Common myeloid progenitor, CD34-positive (primary cell): ENCODE measurements around the gene POM121.
"Not testable (repeated sequence)": the region's sequence is repeated elsewhere in the genome, so short reads cannot be mapped to it uniquely, and the experiment has no call there.

Experiments
- CTCF ChIA-PET: fragments of 350-600 bp; sonication (Branson Sonifier 250); formaldehyde crosslinking; loops from one replicate; lab custom pipeline; 2021; ENCODE audit warnings: antibody characterized with exemption; lab: Charles Lee
- POLR2A ChIA-PET: fragments of 350-600 bp; sonication (Branson Sonifier 250); formaldehyde crosslinking; loops from one replicate; lab custom pipeline; 2021; ENCODE audit warnings: antibody characterized with exemption; lab: Charles Lee
- DNase-seq, 3 donors: peaks; one replicate each; pipeline versions ENCODE4 v3.0.0 to v3.0.0-alpha.2; 2013
- H3K27ac ChIP-seq, 2 experiments: 1 replicate in 1 of 2; 2 replicates in 1 of 2; pipeline ENCODE4 v1.7.0; 2013; ENCODE audit warnings: inconsistent platforms in 2 of 2, low read length in 2 of 2, mild to moderate bottlenecking in 2 of 2, low read depth in 1 of 2, moderate library complexity in 1 of 2; ENCODE audit not compliant: severe bottlenecking in 2 of 2, insufficient read depth in 1 of 2, poor library complexity in 1 of 2
- H3K27me3 ChIP-seq, 5 experiments: replicated peaks in 2 of 5; 1 replicate in 3 of 5; 2 replicates in 2 of 5; pipeline versions ENCODE4 v1.6.1 to v1.7.0; 2013; ENCODE audit warnings: low read length in 4 of 5, mild to moderate bottlenecking in 2 of 5, moderate library complexity in 2 of 5, inconsistent platforms in 1 of 5; ENCODE audit not compliant: insufficient read depth in 5 of 5, control insufficient read depth in 4 of 5
- H3K36me3 ChIP-seq, 4 experiments: 1 replicate in 2 of 4; 2 replicates in 2 of 4; pipeline versions ENCODE4 v1.6.1 to v1.7.0; 2013; ENCODE audit warnings: low read length in 3 of 4, control low read depth in 1 of 4, mild to moderate bottlenecking in 1 of 4; ENCODE audit not compliant: control insufficient read depth in 4 of 4, insufficient read depth in 4 of 4
- H3K4me1 ChIP-seq, 4 experiments: 1 replicate in 3 of 4; 2 replicates in 1 of 4; pipeline versions ENCODE4 v1.6.1 to v1.7.1; 2013; ENCODE audit warnings: low read length in 3 of 4, mild to moderate bottlenecking in 3 of 4, control low read depth in 1 of 4, inconsistent platforms in 1 of 4, moderate library complexity in 1 of 4; ENCODE audit not compliant: control insufficient read depth in 4 of 4, insufficient read depth in 4 of 4; ENCODE audit errors: control extremely low read depth in 1 of 4
- H3K4me3 ChIP-seq, 7 experiments: 1 replicate in 4 of 7; 2 replicates in 3 of 7; pipeline versions ENCODE4 v1.5.1 to v1.7.0; 2013; ENCODE audit warnings: mild to moderate bottlenecking in 7 of 7, low read length in 6 of 7, moderate library complexity in 6 of 7, inconsistent platforms in 2 of 7, low read depth in 2 of 7, control low read depth in 1 of 7; ENCODE audit not compliant: insufficient read depth in 4 of 7, control insufficient read depth in 1 of 7; ENCODE audit errors: extremely low read depth in 1 of 7
- H3K9me3 ChIP-seq, 5 experiments: 1 replicate in 4 of 5; 2 replicates in 1 of 5; pipeline versions ENCODE4 v1.6.1 to v1.7.1; 2013; ENCODE audit warnings: low read length in 4 of 5, mild to moderate bottlenecking in 2 of 5, inconsistent platforms in 1 of 5, low read depth in 1 of 5, moderate library complexity in 1 of 5; ENCODE audit not compliant: control insufficient read depth in 4 of 5, insufficient read depth in 2 of 5; ENCODE audit errors: control extremely low read depth in 1 of 5
- WGBS: methylation state at CpG from one replicate; pipeline ENCODE4 v1.1.5; 2013; ENCODE audit not compliant: insufficient coverage; 5-methylcytosine and 5-hydroxymethylcytosine counted together

The POM121 gene

DNA sequence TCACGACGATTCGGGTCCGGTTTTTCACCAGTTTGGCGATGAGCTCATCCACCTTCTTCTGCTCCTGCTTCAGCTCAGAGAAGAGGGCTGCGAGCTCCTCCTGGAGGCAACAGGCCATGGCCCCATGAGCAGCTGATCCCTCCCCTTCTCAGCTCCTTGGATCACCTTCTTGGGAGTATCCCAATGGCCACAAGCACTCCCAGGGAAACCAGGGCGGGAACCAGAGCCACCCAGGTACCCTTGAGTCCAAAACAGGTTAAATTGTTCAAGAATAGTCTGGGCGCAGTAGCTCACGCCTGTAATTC lies 36.4 kb downstream of the POM121 start:
- no CpG with 5 or more reads among the region's 9 CpGs for WGBS
- DNase-seq, H3K9me3 ChIP-seq, H3K27me3 ChIP-seq, H3K36me3 ChIP-seq, H3K4me3 ChIP-seq, H3K27ac ChIP-seq, POLR2A ChIA-PET, H3K4me1 ChIP-seq, CTCF ChIA-PET: not testable (repeated sequence)

DNA sequence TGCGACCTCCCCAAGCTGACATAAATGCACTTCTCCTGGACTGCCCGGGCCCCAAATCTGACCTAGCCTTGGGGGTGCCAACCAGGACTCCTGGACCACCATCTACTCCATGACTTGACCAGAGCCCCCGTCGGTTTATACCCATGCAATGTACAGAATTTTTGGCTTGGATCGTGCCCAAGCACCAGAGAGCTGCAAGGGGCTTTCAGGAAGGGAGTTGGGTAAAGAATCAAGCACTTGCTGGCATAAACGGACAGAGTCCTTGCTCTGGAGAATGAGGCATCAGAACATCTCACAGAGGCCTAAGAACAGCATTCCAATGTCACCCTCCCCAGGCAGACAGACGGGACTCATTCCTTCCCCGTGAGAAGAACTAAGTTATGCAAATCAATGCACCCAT lies 38.2 kb downstream of the POM121 start:
- no CpG with 5 or more reads among the region's 8 CpGs for WGBS
- H3K4me1 ChIP-seq, POLR2A ChIA-PET, CTCF ChIA-PET, DNase-seq, H3K27me3 ChIP-seq, H3K27ac ChIP-seq, H3K36me3 ChIP-seq, H3K9me3 ChIP-seq, H3K4me3 ChIP-seq: not testable (repeated sequence)

DNA sequence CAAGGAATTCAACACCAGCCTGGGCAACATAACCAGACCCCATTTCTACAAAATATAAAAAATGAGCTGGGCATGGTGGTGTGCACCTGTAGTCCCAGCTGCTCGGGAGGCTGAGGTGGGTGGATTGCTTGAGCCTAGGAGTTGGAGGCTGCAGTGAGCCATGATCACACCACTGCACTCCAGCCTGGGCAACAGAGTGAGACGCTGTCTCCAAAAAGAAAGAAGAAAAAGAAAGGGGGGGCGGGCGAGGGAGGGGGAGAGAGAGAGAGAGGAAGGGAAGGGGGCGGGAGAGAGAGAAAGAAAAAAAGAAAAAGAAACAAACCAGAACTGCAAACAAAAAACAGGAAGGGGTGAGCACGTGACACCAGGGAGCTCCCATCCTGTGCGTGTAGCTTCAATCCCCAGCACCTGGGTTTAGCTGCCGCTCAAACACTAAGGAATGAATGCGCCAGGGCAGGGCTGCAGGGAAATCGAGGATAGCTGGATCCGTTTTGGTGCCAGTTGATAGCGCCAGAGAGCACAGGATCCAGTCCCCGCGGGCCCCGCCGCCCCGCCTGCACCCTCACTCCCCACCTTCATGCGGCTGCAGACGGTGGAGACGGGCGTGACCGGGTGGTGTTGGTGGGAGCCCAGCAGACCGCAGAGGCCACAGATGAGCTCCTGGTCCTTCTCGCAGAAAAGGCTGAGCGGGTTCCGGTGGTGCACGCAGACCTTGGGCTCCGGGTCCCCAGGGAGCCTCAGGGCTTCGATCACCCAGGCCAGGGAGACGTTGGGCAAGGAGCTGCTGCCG lies 40.5 kb downstream of the POM121 start:
- CTCF ChIA-PET, H3K36me3 ChIP-seq, H3K4me1 ChIP-seq, H3K27ac ChIP-seq, H3K4me3 ChIP-seq, H3K9me3 ChIP-seq, POLR2A ChIA-PET, DNase-seq, H3K27me3 ChIP-seq: not testable (repeated sequence)
- no CpG with 5 or more reads among the region's 31 CpGs for WGBS

DNA sequence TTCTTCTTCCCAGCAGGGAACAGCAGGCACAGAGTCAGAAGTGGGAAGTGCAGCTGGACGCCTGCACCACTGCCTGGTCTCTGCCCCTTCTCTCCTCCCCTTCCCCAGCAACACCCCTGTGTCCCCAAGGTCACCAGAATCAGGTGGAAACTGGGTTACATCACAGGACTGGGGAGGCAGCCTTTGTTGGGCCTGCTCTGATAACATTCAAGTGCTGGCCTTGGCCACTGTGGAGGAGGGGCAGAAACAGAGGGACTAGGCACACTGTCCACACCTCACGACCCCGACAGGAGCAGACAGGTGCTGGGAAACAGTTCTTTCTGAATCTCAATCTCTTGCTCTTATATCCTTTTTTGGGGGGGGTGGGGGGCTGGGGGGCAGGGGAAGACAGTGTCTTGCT lies 42.0 kb downstream of the POM121 start:
- H3K36me3 ChIP-seq, POLR2A ChIA-PET, H3K4me1 ChIP-seq, H3K27ac ChIP-seq, H3K4me3 ChIP-seq, DNase-seq, CTCF ChIA-PET, H3K27me3 ChIP-seq, H3K9me3 ChIP-seq: not testable (repeated sequence)
- WGBS, result 100% methylated on average over 1 of the region's 3 CpGs

DNA sequence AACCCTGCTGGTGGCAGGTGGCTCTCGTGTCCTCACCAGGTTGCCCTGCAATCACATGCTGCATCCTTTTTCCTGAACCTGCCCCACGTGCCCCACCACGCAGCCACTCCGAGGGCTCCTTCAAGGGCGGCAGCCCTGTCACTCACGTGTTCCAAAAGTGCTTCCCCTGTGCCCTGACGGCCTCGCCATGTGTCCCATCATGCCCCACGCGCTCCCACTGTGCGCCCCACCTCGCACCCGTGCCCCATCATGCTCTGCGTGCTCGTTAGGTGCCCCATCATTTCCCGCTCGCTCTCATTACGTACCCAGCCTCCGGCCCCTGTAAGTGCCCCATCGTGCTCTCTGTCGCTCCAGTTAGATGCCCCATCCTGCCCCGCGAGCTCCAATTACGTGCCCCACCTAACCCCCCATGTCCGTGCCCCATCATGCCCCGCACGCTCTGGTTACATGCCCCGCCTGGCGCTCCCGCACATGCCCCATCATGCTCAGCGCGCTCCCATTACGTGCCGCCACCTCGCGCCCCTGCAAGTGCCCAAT lies 44.2 kb downstream of the POM121 start, which contains the start of gene TRIM74:
Gene TRIM74 (minus strand): TSS at position 487 of the 537 bp plus-strand sequence. CDS start 3,309 bp downstream, outside the sequence.
- CTCF ChIA-PET, H3K4me3 ChIP-seq, H3K9me3 ChIP-seq, H3K36me3 ChIP-seq, POLR2A ChIA-PET, DNase-seq, H3K27me3 ChIP-seq, H3K4me1 ChIP-seq, H3K27ac ChIP-seq: not testable (repeated sequence)
- WGBS, result no CpG with 5 or more reads among the region's 36 CpGs

DNA sequence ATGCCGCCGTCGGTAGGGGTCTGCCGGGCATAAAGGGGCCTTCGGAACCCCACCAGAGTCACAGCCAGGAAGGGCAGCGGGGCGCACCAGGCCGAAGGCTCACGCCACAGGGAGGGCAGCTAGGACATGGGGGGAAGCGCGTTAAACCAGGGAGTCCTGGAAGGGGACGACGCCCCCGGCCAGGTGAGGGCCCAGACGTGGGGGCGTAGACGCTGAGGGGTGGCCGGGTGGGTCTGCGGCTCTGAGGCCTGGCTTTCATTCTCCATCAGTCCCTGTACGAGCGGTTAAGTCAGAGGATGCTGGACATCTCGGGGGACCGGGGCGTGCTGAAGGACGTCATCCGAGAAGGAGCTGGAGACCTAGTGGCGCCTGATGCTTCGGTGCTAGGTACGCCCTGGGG lies 44.8 kb downstream of the POM121 start:
- no CpG with 5 or more reads among the region's 29 CpGs for WGBS
- POLR2A ChIA-PET, H3K27me3 ChIP-seq, DNase-seq, CTCF ChIA-PET, H3K4me1 ChIP-seq, H3K27ac ChIP-seq, H3K36me3 ChIP-seq, H3K4me3 ChIP-seq, H3K9me3 ChIP-seq: not testable (repeated sequence)

DNA sequence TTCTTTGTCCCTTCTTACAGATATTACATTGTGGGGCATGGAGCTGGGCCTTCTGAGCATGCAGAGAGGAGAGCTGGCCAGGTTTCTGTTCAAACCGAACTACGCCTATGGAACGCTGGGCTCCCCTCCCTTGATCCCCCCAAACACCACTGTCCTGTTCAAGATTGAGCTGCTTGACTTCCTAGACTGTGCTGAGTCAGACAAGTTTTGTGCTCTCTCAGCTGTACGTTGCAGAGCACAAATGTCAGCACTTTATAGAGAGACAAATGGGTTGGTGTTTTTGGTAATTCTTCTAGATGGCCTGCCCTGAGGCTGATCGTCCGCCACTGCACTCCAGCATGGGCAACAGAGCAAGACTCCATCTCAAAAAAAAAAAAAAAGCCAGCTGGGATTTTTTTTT lies 46.6 kb downstream of the POM121 start:
- CTCF ChIA-PET, POLR2A ChIA-PET, H3K4me3 ChIP-seq, H3K36me3 ChIP-seq, H3K4me1 ChIP-seq, H3K27me3 ChIP-seq, H3K9me3 ChIP-seq, H3K27ac ChIP-seq, DNase-seq: not testable (repeated sequence)
- no CpG with 5 or more reads among the region's 6 CpGs for WGBS
